Measurements from ENCODE around the gene ARMC2. TPM values are rescaled to one million over a fixed set of nuclear protein-coding genes. Genes with fewer than 3 reads are reported as not detected.

ARMC2 gene
- total and polyA plus RNA-seq, 4 donors = 5.3 to 20.7 (median 8.9) TPM

DNA sequence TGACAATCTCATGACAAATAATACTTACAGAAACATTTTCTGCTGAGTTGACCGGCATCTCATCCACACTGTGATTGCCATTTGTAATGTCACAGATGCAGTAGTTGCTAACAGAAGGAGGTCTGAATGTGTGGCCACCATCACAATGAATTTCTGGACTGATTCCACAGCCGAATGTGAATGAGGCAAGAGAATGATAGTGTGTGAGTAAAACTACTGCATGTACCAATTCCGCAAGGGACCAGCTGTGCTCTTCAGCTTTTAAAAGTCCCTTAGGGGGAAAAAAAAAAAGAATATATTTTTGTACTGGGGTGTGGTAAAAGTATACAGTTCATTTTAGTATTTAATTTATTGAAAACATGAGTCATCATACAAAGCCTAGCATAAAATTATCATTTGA, 150.3 kb downstream of the ARMC2 start:
- DNase-seq (no peak), ATAC-seq (ENCODE audit: low FRiP score) (no peak)
- Histone ChIP-seq H3K4me1 (ENCODE audit: control insufficient read depth in 1 of 2, insufficient read depth in 2 of 2, low read length in 2 of 2) (peaks cover 0 to 1% of the 10 kb centered on the region in 2 donors), H3K36me3 (ENCODE audit: control insufficient read depth in 1 of 2, insufficient read depth in 2 of 2, low read length in 1 of 2) (peaks cover 0 to 2% of the 10 kb centered on the region in 2 donors), H3K27me3 (ENCODE audit: control insufficient read depth in 1 of 2, insufficient read depth in 2 of 2, low read length in 1 of 2) (no peaks in the 10 kb centered on the region), H3K9me3 (ENCODE audit: control insufficient read depth, low read length) (no peaks in the 10 kb centered on the region), H3K4me3 (ENCODE audit: low read length in 2 of 2) (no peak overlapping the region), H3K27ac (ENCODE audit: low read depth in 1 of 2, low read length in 2 of 2) (no peak overlapping the region)
- intact Hi-C loops (cut with DNase I) = no loop called here
- WGBS, 2 donors = 88 to 89% methylated on average over 3 of the region's 3 CpGs

DNA sequence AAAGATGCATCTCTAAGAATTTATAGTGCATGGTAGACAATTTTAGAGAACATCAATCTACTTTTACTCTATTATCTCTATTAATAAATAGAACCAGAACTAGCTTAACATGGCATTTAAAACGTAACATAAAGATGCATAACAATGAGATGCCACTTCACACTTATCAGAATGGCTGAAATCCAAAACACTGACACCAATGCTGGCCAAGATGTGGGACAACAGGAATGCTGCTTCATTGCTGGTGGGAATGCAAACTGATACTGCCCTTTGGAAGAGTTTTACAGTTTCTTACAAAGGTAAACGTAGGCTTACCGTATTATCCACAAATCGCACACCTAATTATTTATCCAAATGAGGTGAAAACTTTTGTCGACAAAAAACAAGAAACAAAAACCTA, 151.2 kb downstream of the ARMC2 start:
- no peak for ATAC-seq (ENCODE audit: low FRiP score)
- peaks cover 0 to 1% of the 10 kb centered on the region in 2 donors for H3K4me1 ChIP-seq (ENCODE audit: control insufficient read depth in 1 of 2, insufficient read depth in 2 of 2, low read length in 2 of 2)
- H3K27me3 ChIP-seq (ENCODE audit: control insufficient read depth in 1 of 2, insufficient read depth in 2 of 2, low read length in 1 of 2) = no peaks in the 10 kb centered on the region
- no peak for DNase-seq
- 90 to 93% methylated on average over 5 of the region's 5 CpGs for WGBS, 2 donors
- no peaks in the 10 kb centered on the region for H3K9me3 ChIP-seq (ENCODE audit: control insufficient read depth, low read length)
- no peak overlapping the region for H3K27ac ChIP-seq (ENCODE audit: low read depth in 1 of 2, low read length in 2 of 2)
- H3K4me3 ChIP-seq (ENCODE audit: low read length in 2 of 2) = no peak overlapping the region
- H3K36me3 ChIP-seq (ENCODE audit: control insufficient read depth in 1 of 2, insufficient read depth in 2 of 2, low read length in 1 of 2) = peaks cover 0 to 2% of the 10 kb centered on the region in 2 donors
- intact Hi-C loops (cut with DNase I) = no loop called here

DNA sequence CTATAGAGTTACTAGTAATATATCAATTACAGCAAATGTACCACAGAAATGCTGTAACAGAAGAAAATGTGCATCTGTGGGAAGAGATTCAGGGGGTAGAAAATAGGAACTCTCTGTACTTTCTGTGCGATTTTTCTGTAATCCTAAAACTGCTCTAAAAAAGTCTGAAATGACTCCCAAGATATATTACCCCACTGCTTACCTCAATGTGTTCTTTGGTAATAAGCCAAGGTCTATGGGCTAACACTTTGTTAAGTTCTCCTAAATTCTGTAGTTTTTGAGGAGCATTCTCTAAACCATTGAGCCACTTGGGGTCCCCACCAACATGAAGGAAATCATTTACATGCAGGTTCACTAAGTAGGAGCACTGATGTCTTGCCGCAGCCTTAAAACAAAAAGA, 152.1 kb downstream of the ARMC2 start:
- Histone ChIP-seq H3K4me3 (ENCODE audit: low read length in 2 of 2) (no peak overlapping the region), H3K36me3 (ENCODE audit: control insufficient read depth in 1 of 2, insufficient read depth in 2 of 2, low read length in 1 of 2) (peaks cover 0 to 2% of the 10 kb centered on the region in 2 donors), H3K27me3 (ENCODE audit: control insufficient read depth in 1 of 2, insufficient read depth in 2 of 2, low read length in 1 of 2) (no peaks in the 10 kb centered on the region), H3K9me3 (ENCODE audit: control insufficient read depth, low read length) (no peaks in the 10 kb centered on the region), H3K4me1 (ENCODE audit: control insufficient read depth in 1 of 2, insufficient read depth in 2 of 2, low read length in 2 of 2) (peaks cover 0 to 1% of the 10 kb centered on the region in 2 donors), H3K27ac (ENCODE audit: low read depth in 1 of 2, low read length in 2 of 2) (no peak overlapping the region)
- DNase-seq = no peak
- intact Hi-C loops (cut with DNase I) = loop anchor here in 1 of 2 donors (5.0 kb wide), 1 partner anchor 103 kb away; no protein-coding TSS in a partner anchor
- 74 to 75% methylated on average over 2 of the region's 2 CpGs for WGBS, 2 donors
- no peak for ATAC-seq (ENCODE audit: low FRiP score)

DNA sequence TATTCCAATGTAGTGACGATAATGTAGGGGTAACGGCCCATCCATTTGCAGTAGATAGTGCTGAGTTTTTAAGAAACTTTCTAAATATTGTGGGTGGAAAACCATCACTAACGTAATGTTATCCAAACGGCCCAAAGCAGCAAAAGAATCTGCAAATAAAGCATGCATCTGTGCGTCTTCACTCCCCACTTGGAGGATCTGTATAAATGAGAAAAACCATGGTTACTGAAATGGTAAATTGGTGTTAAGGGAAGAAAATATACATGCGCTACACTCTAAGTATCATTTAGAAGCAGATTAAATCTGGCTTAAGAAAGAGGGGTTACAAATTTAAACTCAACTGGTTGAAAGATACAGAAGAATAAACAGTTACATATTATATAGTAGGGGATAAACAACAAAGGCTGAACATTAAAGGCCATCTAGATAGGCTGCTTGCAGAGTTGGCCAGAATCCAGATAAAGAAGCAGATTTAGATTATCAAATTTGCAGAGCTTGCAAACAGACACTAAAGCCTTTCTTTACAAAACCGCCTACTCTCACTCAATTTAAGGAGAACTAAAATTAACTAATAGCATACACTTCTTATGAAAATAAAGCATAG, 153.2 kb downstream of the ARMC2 start:
- peaks cover 0 to 1% of the 10 kb centered on the region in 2 donors for H3K4me1 ChIP-seq (ENCODE audit: control insufficient read depth in 1 of 2, insufficient read depth in 2 of 2, low read length in 2 of 2)
- no peak overlapping the region for H3K4me3 ChIP-seq (ENCODE audit: low read length in 2 of 2)
- ATAC-seq (ENCODE audit: low FRiP score) (no peak), DNase-seq (no peak)
- intact Hi-C loops (cut with DNase I) = loop anchor here in 1 of 2 donors (5.0 kb wide), 1 partner anchor 104 kb away; no protein-coding TSS in a partner anchor
- peaks cover 0 to 2% of the 10 kb centered on the region in 2 donors for H3K36me3 ChIP-seq (ENCODE audit: control insufficient read depth in 1 of 2, insufficient read depth in 2 of 2, low read length in 1 of 2)
- WGBS, 2 donors = 91 to 94% methylated on average over 7 of the region's 7 CpGs
- H3K9me3 ChIP-seq (ENCODE audit: control insufficient read depth, low read length) = no peaks in the 10 kb centered on the region
- no peak overlapping the region for H3K27ac ChIP-seq (ENCODE audit: low read depth in 1 of 2, low read length in 2 of 2)
- H3K27me3 ChIP-seq (ENCODE audit: control insufficient read depth in 1 of 2, insufficient read depth in 2 of 2, low read length in 1 of 2) = no peaks in the 10 kb centered on the region

DNA sequence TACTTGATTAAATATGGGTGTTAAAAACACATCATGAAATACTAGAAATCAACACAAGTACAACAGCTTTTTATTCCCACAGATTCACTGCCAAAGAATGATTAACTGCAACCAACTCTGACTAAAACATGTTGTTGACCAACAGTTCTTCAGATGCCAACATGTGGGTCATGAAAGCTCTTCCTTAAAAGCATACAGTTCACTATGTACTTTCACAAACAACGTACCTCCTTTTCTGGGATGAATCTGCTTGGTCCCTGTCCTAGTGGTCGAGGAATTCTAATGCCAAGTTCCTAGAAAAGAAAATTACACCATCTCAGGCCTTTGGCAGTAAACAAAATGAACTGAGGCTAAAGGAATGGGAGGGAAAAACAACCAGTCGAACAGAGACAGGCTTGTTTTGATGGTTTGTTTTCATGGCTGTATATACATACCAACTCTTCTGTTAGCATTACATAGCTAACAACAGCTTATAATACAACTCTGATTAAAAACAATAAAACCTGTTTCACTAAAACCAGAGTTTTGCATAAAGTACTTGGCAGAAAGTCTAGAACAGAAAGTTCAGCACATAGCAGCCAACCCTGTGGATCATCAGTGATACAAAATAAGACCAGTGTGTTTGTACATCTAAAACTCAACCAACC, 154.0 kb downstream of the ARMC2 start:
- no peak for DNase-seq

DNA sequence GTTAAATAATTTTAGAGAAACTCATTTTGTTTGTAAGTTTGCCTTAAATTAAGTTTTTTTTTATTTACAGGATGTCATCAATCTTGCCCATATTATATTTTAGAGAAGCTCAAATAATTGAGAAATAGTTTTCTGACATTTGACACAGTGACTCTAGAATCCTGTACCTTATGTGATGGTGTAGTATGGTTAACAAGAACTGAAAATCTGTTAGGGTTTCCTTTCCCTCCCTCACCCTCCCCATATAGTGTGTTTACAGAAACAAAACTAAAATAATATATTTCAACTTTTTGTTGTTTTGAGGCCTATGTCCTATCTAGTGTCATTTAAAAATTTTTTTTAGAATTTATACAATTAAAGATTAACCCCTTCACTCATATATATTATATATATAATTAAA, 154.7 kb downstream of the ARMC2 start:
- DNase-seq (no peak), ATAC-seq (ENCODE audit: low FRiP score) (peak; percentile 12)
- H3K36me3 ChIP-seq (ENCODE audit: control insufficient read depth in 1 of 2, insufficient read depth in 2 of 2, low read length in 1 of 2) = peaks cover 0 to 2% of the 10 kb centered on the region in 2 donors
- H3K27me3 ChIP-seq (ENCODE audit: control insufficient read depth in 1 of 2, insufficient read depth in 2 of 2, low read length in 1 of 2) = no peaks in the 10 kb centered on the region
- H3K4me1 ChIP-seq (ENCODE audit: control insufficient read depth in 1 of 2, insufficient read depth in 2 of 2, low read length in 2 of 2) = peaks cover 0 to 1% of the 10 kb centered on the region in 2 donors
- H3K27ac ChIP-seq (ENCODE audit: low read depth in 1 of 2, low read length in 2 of 2) = no peak overlapping the region
- intact Hi-C loops (cut with DNase I) = loop anchor here in 1 of 2 donors (5.0 kb wide), 1 partner anchor 106 kb away; no protein-coding TSS in a partner anchor
- no peak overlapping the region for H3K4me3 ChIP-seq (ENCODE audit: low read length in 2 of 2)
- H3K9me3 ChIP-seq (ENCODE audit: control insufficient read depth, low read length) = no peaks in the 10 kb centered on the region

More for the DNA sequence above, 154.0 kb downstream of the ARMC2 start:
- ATAC-seq (ENCODE audit: low FRiP score) = peak; percentile 76
- 13 to 18% methylated on average over 3 of the region's 3 CpGs for WGBS, 2 donors
- no peaks in the 10 kb centered on the region for H3K9me3 ChIP-seq (ENCODE audit: control insufficient read depth, low read length)
- intact Hi-C loops (cut with DNase I) = loop anchor here in 1 of 2 donors (5.0 kb wide), 1 partner anchor 105 kb away; no protein-coding TSS in a partner anchor
- peaks cover 0 to 1% of the 10 kb centered on the region in 2 donors for H3K4me1 ChIP-seq (ENCODE audit: control insufficient read depth in 1 of 2, insufficient read depth in 2 of 2, low read length in 2 of 2)
- no peaks in the 10 kb centered on the region for H3K27me3 ChIP-seq (ENCODE audit: control insufficient read depth in 1 of 2, insufficient read depth in 2 of 2, low read length in 1 of 2)
- peaks cover 0 to 2% of the 10 kb centered on the region in 2 donors for H3K36me3 ChIP-seq (ENCODE audit: control insufficient read depth in 1 of 2, insufficient read depth in 2 of 2, low read length in 1 of 2)
- H3K4me3 ChIP-seq (ENCODE audit: low read length in 2 of 2) = no peak overlapping the region
- peak overlapping the region in 1 of 2 donors; percentile 18 for H3K27ac ChIP-seq (ENCODE audit: low read depth in 1 of 2, low read length in 2 of 2)

DNA sequence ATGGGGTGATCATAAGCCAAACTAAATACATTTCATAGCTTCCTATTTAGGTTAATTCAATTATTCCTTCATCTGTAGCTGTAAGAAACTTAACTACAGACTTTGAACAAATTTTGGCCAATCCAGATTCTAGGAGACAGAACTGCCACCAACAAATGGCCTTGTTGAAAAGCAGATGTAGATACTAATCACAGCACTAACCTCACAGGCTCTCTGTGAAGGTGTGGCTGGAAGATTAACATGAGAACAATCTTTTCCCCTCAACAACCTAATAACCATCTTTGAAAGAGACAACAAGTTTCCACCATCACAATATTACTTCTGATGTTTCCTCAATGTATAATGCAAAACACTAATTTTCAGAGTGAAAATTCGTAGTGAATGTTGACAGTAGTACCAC, 158.6 kb downstream of the ARMC2 start:
- H3K9me3 ChIP-seq (ENCODE audit: control insufficient read depth, low read length) = no peaks in the 10 kb centered on the region
- ATAC-seq (ENCODE audit: low FRiP score) (no peak), DNase-seq (no peak)
- WGBS, 2 donors = 82 to 93% methylated on average over 1 of the region's 1 CpG
- H3K4me3 ChIP-seq (ENCODE audit: low read length in 2 of 2) = no peak overlapping the region
- no peaks in the 10 kb centered on the region for H3K4me1 ChIP-seq (ENCODE audit: control insufficient read depth in 1 of 2, insufficient read depth in 2 of 2, low read length in 2 of 2)
- no peak overlapping the region for H3K27ac ChIP-seq (ENCODE audit: low read depth in 1 of 2, low read length in 2 of 2)
- H3K36me3 ChIP-seq (ENCODE audit: control insufficient read depth in 1 of 2, insufficient read depth in 2 of 2, low read length in 1 of 2) = no peaks in the 10 kb centered on the region
- no peaks in the 10 kb centered on the region for H3K27me3 ChIP-seq (ENCODE audit: control insufficient read depth in 1 of 2, insufficient read depth in 2 of 2, low read length in 1 of 2)
- intact Hi-C loops (cut with DNase I) = loop anchor here in 1 of 2 donors (5.0 kb wide), 2 partner anchors 60 to 65 kb away; no protein-coding TSS in a partner anchor

DNA sequence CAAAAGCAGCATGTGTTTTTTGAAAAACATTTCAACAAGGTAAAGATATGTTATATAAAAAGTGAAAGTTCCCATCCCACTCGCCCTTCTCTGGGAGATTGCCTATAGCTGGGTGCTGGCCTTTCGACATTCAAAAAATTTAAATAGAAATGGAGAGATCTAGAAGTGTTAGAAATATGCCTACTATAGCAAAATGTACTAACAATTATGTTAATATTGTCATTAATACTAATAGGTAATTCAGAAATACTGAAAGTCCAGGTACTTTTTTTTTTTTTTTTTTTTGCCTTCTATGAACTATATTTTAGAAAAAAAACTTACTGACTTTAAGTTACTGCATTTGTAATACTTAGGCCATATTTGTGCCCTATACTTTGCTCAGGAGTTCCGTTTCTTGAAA, 159.3 kb downstream of the ARMC2 start:
- H3K4me3 ChIP-seq (ENCODE audit: low read length in 2 of 2) = no peak overlapping the region
- ATAC-seq (ENCODE audit: low FRiP score) = no peak
- H3K27ac ChIP-seq (ENCODE audit: low read depth in 1 of 2, low read length in 2 of 2) = no peak overlapping the region
- DNase-seq = no peak
- H3K27me3 ChIP-seq (ENCODE audit: control insufficient read depth in 1 of 2, insufficient read depth in 2 of 2, low read length in 1 of 2) = no peaks in the 10 kb centered on the region
- intact Hi-C loops (cut with DNase I) = loop anchor here in 1 of 2 donors (5.0 kb wide), 2 partner anchors 60 to 65 kb away; no protein-coding TSS in a partner anchor
- H3K9me3 ChIP-seq (ENCODE audit: control insufficient read depth, low read length) = no peaks in the 10 kb centered on the region
- H3K4me1 ChIP-seq (ENCODE audit: control insufficient read depth in 1 of 2, insufficient read depth in 2 of 2, low read length in 2 of 2) = no peaks in the 10 kb centered on the region
- 87 to 95% methylated on average over 3 of the region's 3 CpGs for WGBS, 2 donors
- no peaks in the 10 kb centered on the region for H3K36me3 ChIP-seq (ENCODE audit: control insufficient read depth in 1 of 2, insufficient read depth in 2 of 2, low read length in 1 of 2)
